SK-N-SH (cell line): ENCODE measurements around the gene CDS2. TPM values are rescaled to one million over a fixed set of nuclear protein-coding genes. Genes with fewer than 3 reads are reported as not detected.

Source experiments
- CTCF ChIA-PET: fragments of 300-600, 350-600 bp; formaldehyde crosslinking; extraction: SDS; loops from one replicate; lab custom pipeline; 2021; lab: Yijun Ruan, JAX
- POLR2A ChIA-PET: fragments of 350-600 bp; sonication (Branson Sonifier 250); formaldehyde crosslinking; extraction: SDS; loops from one replicate; lab custom pipeline; 2020; ENCODE audit warnings: antibody characterized with exemption, inconsistent platforms; lab: Yijun Ruan, JAX
- DNase-seq: peaks from one replicate; pipeline ENCODE4 v3.0.0; 2012
- H2AFZ ChIP-seq: fragments of 200-600 bp; sonication (generic); 2 replicates; pipeline ENCODE4 v1.8.1; 2016; ENCODE audit warnings: antibody characterized with exemption, mild to moderate bottlenecking, low read depth
- H3F3A ChIP-seq: fragments of 200-600 bp; sonication (generic); replicated peaks from 2 replicates; pipeline ENCODE3; 2016; ENCODE audit warnings: antibody characterized with exemption, mild to moderate bottlenecking; ENCODE audit not compliant: insufficient read depth
- H3K27ac ChIP-seq, 2 experiments: fragments of 200-500 bp in 1 of 2; fragments of 200-600 bp in 1 of 2; sonication (Bioruptor generic) in 1 of 2; sonication (generic), shearing (Covaris generic) in 1 of 2; 2 replicates each; pipeline versions ENCODE4 v1.5.1 to v1.6.1; 2014 to 2016; ENCODE audit warnings: low read depth in 2 of 2, inconsistent platforms in 1 of 2, low read length in 1 of 2, mild to moderate bottlenecking in 1 of 2, mixed read lengths in 1 of 2
- H3K27me3 ChIP-seq: fragments of 200-600 bp; sonication (generic), shearing (Covaris generic); 2 replicates; pipeline ENCODE4 v1.6.1; 2016; ENCODE audit warnings: mixed run types; ENCODE audit not compliant: insufficient read depth
- H3K36me3 ChIP-seq, 2 experiments: fragments of 200-500 bp in 1 of 2; fragments of 200-600 bp in 1 of 2; sonication (Bioruptor generic) in 1 of 2; sonication (generic) in 1 of 2; replicated peaks in 1 of 2; 2 replicates each; pipeline versions ENCODE3 to v1.5.1; 2014 to 2016; ENCODE audit warnings: low read length in 1 of 2, mild to moderate bottlenecking in 1 of 2; ENCODE audit not compliant: insufficient read depth in 2 of 2, control insufficient read depth in 1 of 2
- H3K4me1 ChIP-seq, 2 experiments: fragments of 200-500 bp in 1 of 2; fragments of 200-600 bp in 1 of 2; sonication (Bioruptor generic) in 1 of 2; sonication (generic), shearing (Covaris generic) in 1 of 2; 2 replicates each; pipeline versions ENCODE4 v1.5.1 to v1.6.1; 2014 to 2016; ENCODE audit warnings: low read depth in 1 of 2, low read length in 1 of 2, mixed run types in 1 of 2; ENCODE audit not compliant: insufficient read depth in 2 of 2, control insufficient read depth in 1 of 2
- H3K4me2 ChIP-seq: fragments of 200-600 bp; sonication (generic), shearing (Covaris generic); 2 replicates; pipeline ENCODE4 v1.6.1; 2017; ENCODE audit warnings: mixed run types
- H3K4me3 ChIP-seq, 2 experiments: fragments of 200-500 bp in 1 of 2; fragments of 200-600 bp in 1 of 2; sonication (Bioruptor generic) in 1 of 2; sonication (generic), shearing (Covaris generic) in 1 of 2; 2 replicates each; pipeline versions ENCODE4 v1.5.1 to v1.8.1; 2014 to 2016; ENCODE audit warnings: low read depth in 2 of 2, inconsistent platforms in 1 of 2, low read length in 1 of 2, mild to moderate bottlenecking in 1 of 2, mixed read lengths in 1 of 2, moderate library complexity in 1 of 2
- H3K79me2 ChIP-seq: fragments of 200-600 bp; sonication (generic); 2 replicates; pipeline ENCODE4 v1.8.1; 2017; ENCODE audit warnings: mild to moderate bottlenecking; ENCODE audit not compliant: insufficient read depth
- H3K9ac ChIP-seq: fragments of 200-600 bp; sonication (generic); 2 replicates; pipeline ENCODE4 v1.6.1; 2017; ENCODE audit warnings: mixed run types
- H3K9me2 ChIP-seq: fragments of 200-600 bp; sonication (generic); 2 replicates; pipeline ENCODE4 v1.6.1; 2017; ENCODE audit warnings: mixed run types
- H3K9me3 ChIP-seq: fragments of 200-600 bp; sonication (generic); 2 replicates; pipeline ENCODE4 v1.6.1; 2017; ENCODE audit warnings: mixed run types, mild to moderate bottlenecking, moderate library complexity
- H4K20me1 ChIP-seq: fragments of 200-600 bp; sonication (generic); 2 replicates; pipeline ENCODE4 v1.6.1; 2017; ENCODE audit warnings: mild to moderate bottlenecking, mixed run types; ENCODE audit not compliant: insufficient read depth
- ELF1 ChIP-seq: IDR thresholded peaks from 2 replicates; pipeline ENCODE4 v1.4.0; 2012
- EZH2phosphoT487 ChIP-seq: fragments of 200-600 bp; sonication (generic); IDR thresholded peaks from 2 replicates; pipeline ENCODE4 v1.6.1; 2017; ENCODE audit warnings: low read depth, mixed run types, mild to moderate bottlenecking, antibody characterized with exemption, moderate library complexity, borderline replicate concordance
- FOSL2 ChIP-seq: IDR thresholded peaks from 2 replicates; pipeline ENCODE4 v1.4.0; 2012; ENCODE audit warnings: low read depth, mild to moderate bottlenecking, moderate library complexity, borderline replicate concordance
- FOXJ3 ChIP-seq: sonication (generic); formaldehyde crosslinking; IDR thresholded peaks from 2 replicates; pipeline ENCODE4 v1.5.1; 2020; ENCODE audit warnings: mild to moderate bottlenecking, missing genetic modification reagents
- FOXM1 ChIP-seq: IDR thresholded peaks from 2 replicates; pipeline ENCODE4 v1.4.0; 2012; ENCODE audit warnings: low read depth, mild to moderate bottlenecking
- GATA2 ChIP-seq: sonication (generic); formaldehyde crosslinking; IDR thresholded peaks from 2 replicates; pipeline ENCODE4 v1.5.0; 2020; ENCODE audit warnings: mild to moderate bottlenecking, missing genetic modification reagents
- IRF3 ChIP-seq: fragments of 150-350 bp; IDR thresholded peaks from 2 replicates; pipeline ENCODE4 v1.6.1; 2016; ENCODE audit warnings: mild to moderate bottlenecking, low read depth, low read length
- MXI1 ChIP-seq: IDR thresholded peaks from 2 replicates; pipeline ENCODE4 v1.6.1; 2012; ENCODE audit warnings: mild to moderate bottlenecking, low read depth, low read length, improper control_type of control experiment
- POLR2AphosphoS5 ChIP-seq: IDR thresholded peaks from 2 replicates; pipeline ENCODE4 v1.6.1; 2012; ENCODE audit warnings: low read depth, low read length
- REST ChIP-seq: IDR thresholded peaks from 2 replicates; pipeline ENCODE4 v1.6.1; 2012; ENCODE audit warnings: mild to moderate bottlenecking, low read depth, low read length, moderate library complexity
- RXRA ChIP-seq: IDR thresholded peaks from 2 replicates; pipeline ENCODE4 v1.4.0; 2012; ENCODE audit warnings: low read depth, mild to moderate bottlenecking, borderline replicate concordance
- SIN3A ChIP-seq: IDR thresholded peaks from 2 replicates; pipeline ENCODE4 v1.6.1; 2012; ENCODE audit warnings: low read depth, mild to moderate bottlenecking, low read length, moderate library complexity, borderline replicate concordance
- SMC3 ChIP-seq: IDR thresholded peaks from 2 replicates; pipeline ENCODE4 v1.6.1; 2012; ENCODE audit warnings: low read depth, low read length, improper control_type of control experiment
- TAF1 ChIP-seq: IDR thresholded peaks from 2 replicates; pipeline ENCODE4 v1.6.1; 2012; ENCODE audit warnings: low read depth, mild to moderate bottlenecking, low read length, moderate library complexity, borderline replicate concordance
- TCF12 ChIP-seq: IDR thresholded peaks from 2 replicates; pipeline ENCODE4 v1.4.0; 2012
- TEAD4 ChIP-seq: IDR thresholded peaks from 2 replicates; pipeline ENCODE4 v1.4.0; 2012; ENCODE audit warnings: mild to moderate bottlenecking, borderline replicate concordance; ENCODE audit not compliant: insufficient read depth
- USF1 ChIP-seq: IDR thresholded peaks from 2 replicates; pipeline ENCODE4 v1.4.0; 2012; ENCODE audit warnings: low read depth, borderline replicate concordance
- USF2 ChIP-seq: fragments of 150-350 bp; IDR thresholded peaks from 2 replicates; pipeline ENCODE4 v1.6.1; 2017; ENCODE audit warnings: antibody characterized with exemption, low read length, low read depth, borderline replicate concordance
- whole genome bisulfite sequencing: methylation state at CpG from one replicate; pipeline ENCODE4 v1.1.6; 2017; ENCODE audit warnings: low lambda C conversion rate; 5-methylcytosine and 5-hydroxymethylcytosine counted together
- polyA plus RNA-seq, 3 experiments: library from polyadenylated mRNA; depleted of rRNA; stranded (reverse); fragments of >200 nt; gene quantifications; 2 replicates each; pipeline ENCODE4 v1.2.3, GENCODE V29; 2012

CDS2 gene
- polyA plus RNA-seq, 1 of the 3 experiments (the other 2 are of a cell fraction): 13.9 TPM

GRCh38 chr20:5135363-5136012 lies 8.7 kb downstream of the CDS2 start:
- no peak for TF ChIP-seq TAF1
- no peak for TF ChIP-seq FOSL2
- TF ChIP-seq POLR2AphosphoS5: no peak
- no peak for TF ChIP-seq IRF3
- TF ChIP-seq GATA2 (CRISPR knock-in tag): no peak
- TF ChIP-seq REST: no peak
- TF ChIP-seq USF1: no peak
- TF ChIP-seq TCF12: no peak
- TF ChIP-seq FOXM1: no peak
- TF ChIP-seq SIN3A: no peak
- TF ChIP-seq SMC3: no peak
- no peak for TF ChIP-seq EZH2phosphoT487
- no peak for TF ChIP-seq MXI1
- TF ChIP-seq USF2: no peak
- no peak for TF ChIP-seq ELF1
- no peak for TF ChIP-seq TEAD4
- no peak for TF ChIP-seq RXRA
- no peak for TF ChIP-seq FOXJ3
- Histone ChIP-seq H3K27ac (no peak overlapping the region), H3K9me3 (no peaks in the 10 kb centered on the region), H3K4me3 (no peak overlapping the region), H3K36me3 (no peaks in the 10 kb centered on the region), H3K9me2 (no peaks in the 10 kb centered on the region), H3K4me2 (no peak overlapping the region), H3K27me3 (no peaks in the 10 kb centered on the region), H2AFZ (no peak overlapping the region), H3K4me1 (peaks cover 0 to 6% of the 10 kb centered on the region in 2 experiments; a peak in 1 of 4 replicates), H3F3A (no peaks in the 10 kb centered on the region), H3K9ac (no peak overlapping the region), H4K20me1 (peaks cover 20% of the 10 kb centered on the region; the same call in 1 of the 2 replicates), H3K79me2 (peaks cover 89% of the 10 kb centered on the region)
- DNase-seq: no peak
- 95% methylated on average over 4 of the region's 4 CpGs for WGBS
- ChIA-PET CTCF (interaction anchor here (2.1 kb wide), 1 partner anchor 57 kb away, joined by 5 read pairs; no protein-coding TSS in a partner anchor), POLR2A (interaction anchor here (1.3 kb wide), 1 partner anchor 9 kb away, joined by 3 read pairs; the partner anchor contains the start of gene CDS2)
